Measurements from ENCODE around the gene LYRM4.

LYRM4 gene

GRCh38 chr6:5116243-5116991 is 144.3 kb downstream of the LYRM4 start:
- no peak for DNase-seq

GRCh38 chr6:5115168-5115567 is 145.6 kb downstream of the LYRM4 start:
- DNase-seq: no peak

GRCh38 chr6:5113096-5113495 is 147.7 kb downstream of the LYRM4 start:
- DNase-seq: no peak

GRCh38 chr6:5112066-5112799 is 148.5 kb downstream of the LYRM4 start:
- peak; percentile 44 for DNase-seq

GRCh38 chr6:5111626-5112025 is 149.1 kb downstream of the LYRM4 start:
- no peak for DNase-seq

- no peak for DNase-seq
Observed at GRCh38 chr6:5110246-5110645, 150.5 kb downstream of the LYRM4 start.

- DNase-seq: no peak
Observed at GRCh38 chr6:5109436-5109835, 151.3 kb downstream of the LYRM4 start.

GRCh38 chr6:5108536-5109150 is 152.1 kb downstream of the LYRM4 start:
- DNase-seq: no peak

GRCh38 chr6:5108068-5108467 is 152.7 kb downstream of the LYRM4 start:
- no peak for DNase-seq

GRCh38 chr6:5107341-5107740 is 153.4 kb downstream of the LYRM4 start:
- DNase-seq: no peak

GRCh38 chr6:5105146-5105545 is 155.6 kb downstream of the LYRM4 start:
- no peak for DNase-seq

GRCh38 chr6:5104667-5105066 is 156.1 kb downstream of the LYRM4 start:
- DNase-seq: no peak

- no peak for DNase-seq
Observed at GRCh38 chr6:5103250-5103649, 157.5 kb downstream of the LYRM4 start.

GRCh38 chr6:5102267-5102970 is 158.3 kb downstream of the LYRM4 start:
- no peak for DNase-seq

- no peak for DNase-seq
Observed at GRCh38 chr6:5100806-5101205, 159.9 kb downstream of the LYRM4 start.

- no peak for DNase-seq
Observed at GRCh38 chr6:5099537-5099936, 161.2 kb downstream of the LYRM4 start.

- no peak for DNase-seq
Observed at GRCh38 chr6:5098501-5099270, 162.1 kb downstream of the LYRM4 start.

- DNase-seq: no peak
Observed at GRCh38 chr6:5096482-5096881, 164.3 kb downstream of the LYRM4 start.

GRCh38 chr6:5095236-5095635 is 165.5 kb downstream of the LYRM4 start:
- no peak for DNase-seq

- peak; percentile 82 for DNase-seq
Observed at GRCh38 chr6:5094327-5094726, 166.4 kb downstream of the LYRM4 start.

- DNase-seq: no peak
Observed at GRCh38 chr6:5093231-5094015, 167.3 kb downstream of the LYRM4 start.

Data from amniotic stem cell (primary cell).